SK-N-SH (cell line): ENCODE measurements around the gene MAMLD1. TPM values are rescaled to one million over a fixed set of nuclear protein-coding genes. Genes with fewer than 3 reads are reported as not detected.

Experiments used
- CTCF ChIA-PET: fragments of 300-600, 350-600 bp; formaldehyde crosslinking; extraction: SDS; loops from one replicate; lab custom pipeline; 2021; lab: Yijun Ruan, JAX
- POLR2A ChIA-PET: fragments of 350-600 bp; sonication (Branson Sonifier 250); formaldehyde crosslinking; extraction: SDS; loops from one replicate; lab custom pipeline; 2020; ENCODE audit warnings: antibody characterized with exemption, inconsistent platforms; lab: Yijun Ruan, JAX
- DNase-seq: peaks from one replicate; pipeline ENCODE4 v3.0.0; 2012
- H2AFZ ChIP-seq: fragments of 200-600 bp; sonication (generic); 2 replicates; pipeline ENCODE4 v1.8.1; 2016; ENCODE audit warnings: antibody characterized with exemption, mild to moderate bottlenecking, low read depth
- H3F3A ChIP-seq: fragments of 200-600 bp; sonication (generic); replicated peaks from 2 replicates; pipeline ENCODE3; 2016; ENCODE audit warnings: antibody characterized with exemption, mild to moderate bottlenecking; ENCODE audit not compliant: insufficient read depth
- H3K27ac ChIP-seq, 2 experiments: fragments of 200-500 bp in 1 of 2; fragments of 200-600 bp in 1 of 2; sonication (Bioruptor generic) in 1 of 2; sonication (generic), shearing (Covaris generic) in 1 of 2; 2 replicates each; pipeline versions ENCODE4 v1.5.1 to v1.6.1; 2014 to 2016; ENCODE audit warnings: low read depth in 2 of 2, inconsistent platforms in 1 of 2, low read length in 1 of 2, mild to moderate bottlenecking in 1 of 2, mixed read lengths in 1 of 2
- H3K27me3 ChIP-seq: fragments of 200-600 bp; sonication (generic), shearing (Covaris generic); 2 replicates; pipeline ENCODE4 v1.6.1; 2016; ENCODE audit warnings: mixed run types; ENCODE audit not compliant: insufficient read depth
- H3K36me3 ChIP-seq, 2 experiments: fragments of 200-500 bp in 1 of 2; fragments of 200-600 bp in 1 of 2; sonication (Bioruptor generic) in 1 of 2; sonication (generic) in 1 of 2; replicated peaks in 1 of 2; 2 replicates each; pipeline versions ENCODE3 to v1.5.1; 2014 to 2016; ENCODE audit warnings: low read length in 1 of 2, mild to moderate bottlenecking in 1 of 2; ENCODE audit not compliant: insufficient read depth in 2 of 2, control insufficient read depth in 1 of 2
- H3K4me1 ChIP-seq, 2 experiments: fragments of 200-500 bp in 1 of 2; fragments of 200-600 bp in 1 of 2; sonication (Bioruptor generic) in 1 of 2; sonication (generic), shearing (Covaris generic) in 1 of 2; 2 replicates each; pipeline versions ENCODE4 v1.5.1 to v1.6.1; 2014 to 2016; ENCODE audit warnings: low read depth in 1 of 2, low read length in 1 of 2, mixed run types in 1 of 2; ENCODE audit not compliant: insufficient read depth in 2 of 2, control insufficient read depth in 1 of 2
- H3K4me2 ChIP-seq: fragments of 200-600 bp; sonication (generic), shearing (Covaris generic); 2 replicates; pipeline ENCODE4 v1.6.1; 2017; ENCODE audit warnings: mixed run types
- H3K4me3 ChIP-seq, 2 experiments: fragments of 200-500 bp in 1 of 2; fragments of 200-600 bp in 1 of 2; sonication (Bioruptor generic) in 1 of 2; sonication (generic), shearing (Covaris generic) in 1 of 2; 2 replicates each; pipeline versions ENCODE4 v1.5.1 to v1.8.1; 2014 to 2016; ENCODE audit warnings: low read depth in 2 of 2, inconsistent platforms in 1 of 2, low read length in 1 of 2, mild to moderate bottlenecking in 1 of 2, mixed read lengths in 1 of 2, moderate library complexity in 1 of 2
- H3K79me2 ChIP-seq: fragments of 200-600 bp; sonication (generic); 2 replicates; pipeline ENCODE4 v1.8.1; 2017; ENCODE audit warnings: mild to moderate bottlenecking; ENCODE audit not compliant: insufficient read depth
- H3K9ac ChIP-seq: fragments of 200-600 bp; sonication (generic); 2 replicates; pipeline ENCODE4 v1.6.1; 2017; ENCODE audit warnings: mixed run types
- H3K9me2 ChIP-seq: fragments of 200-600 bp; sonication (generic); 2 replicates; pipeline ENCODE4 v1.6.1; 2017; ENCODE audit warnings: mixed run types
- H3K9me3 ChIP-seq: fragments of 200-600 bp; sonication (generic); 2 replicates; pipeline ENCODE4 v1.6.1; 2017; ENCODE audit warnings: mixed run types, mild to moderate bottlenecking, moderate library complexity
- H4K20me1 ChIP-seq: fragments of 200-600 bp; sonication (generic); 2 replicates; pipeline ENCODE4 v1.6.1; 2017; ENCODE audit warnings: mild to moderate bottlenecking, mixed run types; ENCODE audit not compliant: insufficient read depth
- CTCF ChIP-seq: fragments of 200-600 bp; sonication (generic); IDR thresholded peaks from 2 replicates; pipeline ENCODE4 v1.6.1; 2017; ENCODE audit warnings: antibody characterized with exemption, mild to moderate bottlenecking, moderate library complexity
- EP300 ChIP-seq, 2 experiments: IDR thresholded peaks; 2 replicates each; pipeline versions ENCODE4 v1.4.0 to v1.6.1; 2012; ENCODE audit warnings: borderline replicate concordance in 1 of 2, low read depth in 1 of 2, low read length in 1 of 2
- EZH2phosphoT487 ChIP-seq: fragments of 200-600 bp; sonication (generic); IDR thresholded peaks from 2 replicates; pipeline ENCODE4 v1.6.1; 2017; ENCODE audit warnings: low read depth, mixed run types, mild to moderate bottlenecking, antibody characterized with exemption, moderate library complexity, borderline replicate concordance
- FOSL2 ChIP-seq: IDR thresholded peaks from 2 replicates; pipeline ENCODE4 v1.4.0; 2012; ENCODE audit warnings: low read depth, mild to moderate bottlenecking, moderate library complexity, borderline replicate concordance
- FOXM1 ChIP-seq: IDR thresholded peaks from 2 replicates; pipeline ENCODE4 v1.4.0; 2012; ENCODE audit warnings: low read depth, mild to moderate bottlenecking
- GATA2 ChIP-seq: sonication (generic); formaldehyde crosslinking; IDR thresholded peaks from 2 replicates; pipeline ENCODE4 v1.5.0; 2020; ENCODE audit warnings: mild to moderate bottlenecking, missing genetic modification reagents
- IRF3 ChIP-seq: fragments of 150-350 bp; IDR thresholded peaks from 2 replicates; pipeline ENCODE4 v1.6.1; 2016; ENCODE audit warnings: mild to moderate bottlenecking, low read depth, low read length
- NFIC ChIP-seq: IDR thresholded peaks from 2 replicates; pipeline ENCODE4 v1.4.0; 2012; ENCODE audit warnings: borderline replicate concordance
- NRF1 ChIP-seq: IDR thresholded peaks from 2 replicates; pipeline ENCODE4 v1.6.1; 2012; ENCODE audit warnings: low read depth, mild to moderate bottlenecking, low read length
- RAD21 ChIP-seq: IDR thresholded peaks from 2 replicates; pipeline ENCODE4 v1.6.1; 2012; ENCODE audit warnings: mild to moderate bottlenecking, low read length
- RCOR1 ChIP-seq: fragments of 150-350 bp; IDR thresholded peaks from 2 replicates; pipeline ENCODE4 v1.6.1; 2017; ENCODE audit warnings: antibody characterized with exemption, low read length
- RFX5 ChIP-seq: IDR thresholded peaks from 2 replicates; pipeline ENCODE4 v1.6.1; 2012; ENCODE audit warnings: mild to moderate bottlenecking, improper control_type of control experiment, low read length
- SIN3A ChIP-seq: IDR thresholded peaks from 2 replicates; pipeline ENCODE4 v1.6.1; 2012; ENCODE audit warnings: low read depth, mild to moderate bottlenecking, low read length, moderate library complexity, borderline replicate concordance
- SMC3 ChIP-seq: IDR thresholded peaks from 2 replicates; pipeline ENCODE4 v1.6.1; 2012; ENCODE audit warnings: low read depth, low read length, improper control_type of control experiment
- TAF1 ChIP-seq: IDR thresholded peaks from 2 replicates; pipeline ENCODE4 v1.6.1; 2012; ENCODE audit warnings: low read depth, mild to moderate bottlenecking, low read length, moderate library complexity, borderline replicate concordance
- TCF12 ChIP-seq: IDR thresholded peaks from 2 replicates; pipeline ENCODE4 v1.4.0; 2012
- TEAD4 ChIP-seq: IDR thresholded peaks from 2 replicates; pipeline ENCODE4 v1.4.0; 2012; ENCODE audit warnings: mild to moderate bottlenecking, borderline replicate concordance; ENCODE audit not compliant: insufficient read depth
- USF2 ChIP-seq: fragments of 150-350 bp; IDR thresholded peaks from 2 replicates; pipeline ENCODE4 v1.6.1; 2017; ENCODE audit warnings: antibody characterized with exemption, low read length, low read depth, borderline replicate concordance
- YY1 ChIP-seq: IDR thresholded peaks from 2 replicates; pipeline ENCODE4 v1.4.0; 2012; ENCODE audit warnings: low read depth, mild to moderate bottlenecking
- ZBTB33 ChIP-seq: IDR thresholded peaks from 2 replicates; pipeline ENCODE4 v1.4.0; 2012; ENCODE audit warnings: low read depth, borderline replicate concordance
- WGBS: methylation state at CpG from one replicate; pipeline ENCODE4 v1.1.6; 2017; ENCODE audit warnings: low lambda C conversion rate; 5-methylcytosine and 5-hydroxymethylcytosine counted together
- polyA plus RNA-seq, 3 experiments: library from polyadenylated mRNA; depleted of rRNA; stranded (reverse); fragments of >200 nt; gene quantifications; 2 replicates each; pipeline ENCODE4 v1.2.3, GENCODE V29; 2012

The MAMLD1 gene
- polyA plus RNA-seq, 1 of the 3 experiments (the other 2 are of a cell fraction), result 4.4 TPM

- TF ChIP-seq CTCF (no peak), IRF3 (no peak), TAF1 (no peak), SMC3 (no peak), RFX5 (no peak), FOSL2 (no peak), RAD21 (no peak), EZH2phosphoT487 (no peak)
Observed at GRCh38 chrX:150515801-150516200, 152.7 kb downstream of the MAMLD1 start (continued).

GRCh38 chrX:150517303-150517910 is 154.3 kb downstream of the MAMLD1 start:
- Histone ChIP-seq H3K9ac (no peak overlapping the region), H3K9me3 (no peaks in the 10 kb centered on the region), H3K27me3 (no peaks in the 10 kb centered on the region; the same call in none of the 2 replicates), H3F3A (no peaks in the 10 kb centered on the region), H3K9me2 (no peaks in the 10 kb centered on the region), H3K4me1 (no peaks in the 10 kb centered on the region), H3K27ac (no peak overlapping the region), H3K79me2 (no peaks in the 10 kb centered on the region), H3K4me2 (no peak overlapping the region), H4K20me1 (no peaks in the 10 kb centered on the region), H2AFZ (no peak overlapping the region), H3K4me3 (no peak overlapping the region), H3K36me3 (no peaks in the 10 kb centered on the region)
- ChIA-PET POLR2A (no interaction called here), CTCF (no interaction called here)
- WGBS, result 54% methylated on average over 2 of the region's 4 CpGs
- no peak for DNase-seq
- TF ChIP-seq TCF12 (no peak), FOSL2 (no peak), CTCF (no peak), USF2 (no peak), RCOR1 (no peak), NRF1 (no peak), FOXM1 (no peak), YY1 (no peak), EP300 (IDR thresholded peaks at IDR 0.05; ENCODE audit: borderline replicate concordance in 1 of 2, low read depth in 1 of 2, low read length in 1 of 2) (no peak), GATA2 (CRISPR knock-in tag) (no peak), TAF1 (no peak), IRF3 (no peak), SIN3A (no peak), NFIC (no peak), ZBTB33 (no peak), RFX5 (no peak), TEAD4 (no peak)
